Transverse colon (tissue), 4 donors: Measurements from ENCODE around the gene GCNT1.

Experiments used
- CTCF ChIP-seq, 5 experiments: fragments of 200-600 bp in 3 of 5; fragments of 450-650 bp in 2 of 5; sonication (generic) in 3 of 5; IDR thresholded peaks; 1 replicate in 2 of 5; 2 replicates in 3 of 5; pipeline ENCODE4 v1.5.1; 2016 to 2017; ENCODE audit warnings: antibody characterized with exemption in 5 of 5, inconsistent platforms in 3 of 5, mild to moderate bottlenecking in 2 of 5, moderate library complexity in 1 of 5
- EP300 ChIP-seq: sonication (generic); formaldehyde crosslinking; IDR thresholded peaks from one replicate; pipeline ENCODE4 v1.6.1; 2017; ENCODE audit warnings: antibody characterized with exemption, low read depth
- POLR2A ChIP-seq: fragments of 450-650 bp; IDR thresholded peaks from one replicate; pipeline ENCODE4 v1.6.1; 2016; ENCODE audit warnings: antibody characterized with exemption, mild to moderate bottlenecking, moderate library complexity
- POLR2AphosphoS5 ChIP-seq, 3 donors: sonication (generic); formaldehyde crosslinking; IDR thresholded peaks; one replicate each; pipeline ENCODE4 v1.6.1; 2016; ENCODE audit warnings: antibody characterized with exemption in 3 of 3

- TF ChIP-seq POLR2A (no peak), CTCF (IDR thresholded peaks at IDR 0.05) (no peak), POLR2AphosphoS5 (IDR thresholded peaks at IDR 0.05) (no peak), EP300 (no peak)
Measured at GRCh38 chr9:76474419-76474818, 15.4 kb downstream of the GCNT1 start.
